Natural killer cell (primary cell): ENCODE data around the gene ATXN1. TPM values are rescaled to one million over a fixed set of nuclear protein-coding genes. Genes with fewer than 3 reads are reported as not detected.
A peak's percentile ranks its signal among the peaks of the same experiment; 100 is the strongest.

ENCODE experiments used
- ATAC-seq, 3 donors: fragments of 150-1000 bp in 2 of 3; fragments of 200-7000 bp in 1 of 3; cut with Tn5 transposase; 1 replicate in 1 of 3; 2 replicates in 2 of 3; pipeline ENCODE4 v1.10.0; 2021; ENCODE audit warnings: mild to moderate bottlenecking in 2 of 3, moderate library complexity in 2 of 3
- DNase-seq, 2 donors: peaks; one replicate each; pipeline versions ENCODE4 v3.0.0 to v3.0.0-alpha.2; 2013 to 2021; ENCODE audit warnings: mixed read lengths in 1 of 2
- H3K27ac ChIP-seq: one replicate; pipeline ENCODE4 v1.5.1; 2013; ENCODE audit warnings: mild to moderate bottlenecking, low read length
- H3K27me3 ChIP-seq: one replicate; pipeline ENCODE4 v1.6.1; 2013; ENCODE audit warnings: low read length; ENCODE audit not compliant: control insufficient read depth, insufficient read depth
- H3K36me3 ChIP-seq: one replicate; pipeline ENCODE4 v1.6.1; 2013; ENCODE audit warnings: low read length; ENCODE audit not compliant: control insufficient read depth, insufficient read depth
- H3K4me1 ChIP-seq: one replicate; pipeline ENCODE4 v1.6.1; 2013; ENCODE audit warnings: low read length; ENCODE audit not compliant: control insufficient read depth, insufficient read depth
- H3K4me3 ChIP-seq: one replicate; pipeline ENCODE4 v1.5.1; 2013; ENCODE audit warnings: low read length
- H3K9me3 ChIP-seq: one replicate; pipeline ENCODE4 v1.6.1; 2013; ENCODE audit warnings: low read length; ENCODE audit not compliant: control insufficient read depth, insufficient read depth
- H3K27ac Mint-ChIP-seq, 2 donors: one replicate each; pipeline ENCODE4 v1.8.0; 2022; ENCODE audit warnings: mild to moderate bottlenecking in 2 of 2, mixed read lengths in 2 of 2, moderate library complexity in 1 of 2
- H3K27me3 Mint-ChIP-seq, 2 donors: one replicate each; pipeline ENCODE4 v1.8.0; 2022; ENCODE audit warnings: low read depth in 2 of 2, mixed read lengths in 2 of 2
- H3K36me3 Mint-ChIP-seq: one replicate; pipeline ENCODE4 v1.8.0; 2022; ENCODE audit warnings: mixed read lengths
- H3K4me1 Mint-ChIP-seq, 2 donors: one replicate each; pipeline ENCODE4 v1.8.0; 2022; ENCODE audit warnings: mixed read lengths in 2 of 2
- H3K4me3 Mint-ChIP-seq: one replicate; pipeline ENCODE4 v1.8.0; 2022; ENCODE audit warnings: mild to moderate bottlenecking, moderate library complexity, mixed read lengths
- H3K9me3 Mint-ChIP-seq, 2 donors: one replicate each; pipeline ENCODE4 v1.8.0; 2022; ENCODE audit warnings: mixed read lengths in 2 of 2
- WGBS: methylation state at CpG from one replicate; pipeline ENCODE4 v1.1.7; 2013; ENCODE audit warnings: missing lambda C conversion rate; ENCODE audit not compliant: insufficient coverage; 5-methylcytosine and 5-hydroxymethylcytosine counted together
- intact Hi-C: fragments of 100-400 bp; cut with micrococcal nuclease; formaldehyde crosslinking; loops from one replicate; pipeline ENCODE4 v1.14.2; 2022
- total RNA-seq, 4 donors: library from RNA; stranded (reverse); fragments of 120-200 nt in 1 of 4; gene quantifications; one replicate each; pipeline versions ENCODE4 v1.2.3 to v1.2.4, GENCODE V29; 2013 to 2022
- TF ChIP-seq, protein P1 (sequence below): fragments of 200-600 bp; IDR thresholded peaks from one replicate; pipeline ENCODE4 v1.8.0; 2022; ENCODE audit warnings: antibody characterized with exemption

The ATXN1 gene
- total RNA-seq, 3 donors from 2014 or later (not counting 1 experiment from before 2014, with no cell fraction given), result 90.4 to 120 (median 97.9) TPM

DNA sequence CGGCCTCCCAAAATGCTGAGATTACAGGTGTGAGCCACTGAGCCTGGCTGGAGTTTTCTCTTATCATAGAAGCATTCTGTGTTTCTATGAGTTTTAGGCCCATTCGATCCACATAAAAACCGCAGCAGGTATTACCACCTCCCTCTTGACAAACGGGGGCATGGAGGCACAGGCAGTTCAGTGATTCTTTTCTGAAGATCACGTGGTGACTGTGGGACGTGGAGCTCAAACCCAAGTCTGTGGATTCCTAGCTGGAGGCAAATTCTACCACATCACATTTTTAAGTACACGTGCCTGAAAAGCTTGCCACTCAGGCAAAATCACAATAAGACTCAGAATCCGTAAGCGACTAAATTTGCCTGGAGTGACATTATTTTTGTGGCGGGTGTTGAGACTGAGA, 331.6 kb downstream of the ATXN1 start:
- no peaks in the 10 kb centered on the region for H3K27me3 Mint-ChIP-seq
- H3K36me3 ChIP-seq, result peaks cover 2% of the 10 kb centered on the region
- intact Hi-C loops, result no loop called here
- H3K4me3 Mint-ChIP-seq, result no peak overlapping the region
- H3K4me3 ChIP-seq, result no peak overlapping the region
- no peaks in the 10 kb centered on the region for H3K27me3 ChIP-seq
- TF ChIP-seq, protein P1, sequence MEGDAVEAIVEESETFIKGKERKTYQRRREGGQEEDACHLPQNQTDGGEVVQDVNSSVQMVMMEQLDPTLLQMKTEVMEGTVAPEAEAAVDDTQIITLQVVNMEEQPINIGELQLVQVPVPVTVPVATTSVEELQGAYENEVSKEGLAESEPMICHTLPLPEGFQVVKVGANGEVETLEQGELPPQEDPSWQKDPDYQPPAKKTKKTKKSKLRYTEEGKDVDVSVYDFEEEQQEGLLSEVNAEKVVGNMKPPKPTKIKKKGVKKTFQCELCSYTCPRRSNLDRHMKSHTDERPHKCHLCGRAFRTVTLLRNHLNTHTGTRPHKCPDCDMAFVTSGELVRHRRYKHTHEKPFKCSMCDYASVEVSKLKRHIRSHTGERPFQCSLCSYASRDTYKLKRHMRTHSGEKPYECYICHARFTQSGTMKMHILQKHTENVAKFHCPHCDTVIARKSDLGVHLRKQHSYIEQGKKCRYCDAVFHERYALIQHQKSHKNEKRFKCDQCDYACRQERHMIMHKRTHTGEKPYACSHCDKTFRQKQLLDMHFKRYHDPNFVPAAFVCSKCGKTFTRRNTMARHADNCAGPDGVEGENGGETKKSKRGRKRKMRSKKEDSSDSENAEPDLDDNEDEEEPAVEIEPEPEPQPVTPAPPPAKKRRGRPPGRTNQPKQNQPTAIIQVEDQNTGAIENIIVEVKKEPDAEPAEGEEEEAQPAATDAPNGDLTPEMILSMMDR, result no peak
- no peaks in the 10 kb centered on the region for H3K9me3 ChIP-seq
- H3K4me1 ChIP-seq, result no peaks in the 10 kb centered on the region
- H3K27ac Mint-ChIP-seq, result no peak overlapping the region
- peaks cover 0 to 10% of the 10 kb centered on the region in 2 donors for H3K4me1 Mint-ChIP-seq
- DNase-seq (no peak), ATAC-seq (no peak)
- H3K36me3 Mint-ChIP-seq, result no peaks in the 10 kb centered on the region
- no peak overlapping the region for H3K27ac ChIP-seq
- 97% methylated on average over 10 of the region's 10 CpGs for WGBS
- no peaks in the 10 kb centered on the region for H3K9me3 Mint-ChIP-seq

DNA sequence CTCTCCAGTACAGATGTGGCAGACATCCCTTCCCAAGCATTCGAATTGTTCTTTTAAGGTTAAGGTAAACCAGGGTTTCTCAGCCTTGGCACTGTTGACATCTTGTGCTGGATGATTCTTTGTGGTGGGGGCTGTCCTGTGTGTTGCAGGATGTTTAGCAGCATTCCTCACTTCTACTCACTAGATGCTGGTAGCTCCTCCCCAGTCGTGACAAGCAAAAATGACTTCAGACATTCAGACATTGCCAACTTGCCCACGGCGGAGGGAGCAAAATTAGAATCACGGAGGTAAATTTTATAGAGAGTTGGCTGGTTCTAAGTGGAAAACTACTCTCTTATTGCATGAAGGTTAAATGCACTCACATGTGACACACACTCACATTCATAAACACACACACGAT, 334.1 kb downstream of the ATXN1 start:
- Mint-ChIP-seq H3K27ac (no peak overlapping the region), H3K4me3 (no peak overlapping the region), H3K4me1 (peaks cover 8 to 24% of the 10 kb centered on the region in 2 donors), H3K9me3 (no peaks in the 10 kb centered on the region), H3K27me3 (no peaks in the 10 kb centered on the region), H3K36me3 (no peaks in the 10 kb centered on the region)
- WGBS, result 99% methylated on average over 6 of the region's 6 CpGs
- Histone ChIP-seq H3K9me3 (no peaks in the 10 kb centered on the region), H3K27ac (no peak overlapping the region), H3K36me3 (peaks cover 2% of the 10 kb centered on the region), H3K27me3 (no peaks in the 10 kb centered on the region), H3K4me1 (peaks cover 1% of the 10 kb centered on the region), H3K4me3 (no peak overlapping the region)
- no peak for ATAC-seq
- DNase-seq, result no peak
- TF ChIP-seq, protein P1, result no peak
- intact Hi-C loops, result no loop called here

DNA sequence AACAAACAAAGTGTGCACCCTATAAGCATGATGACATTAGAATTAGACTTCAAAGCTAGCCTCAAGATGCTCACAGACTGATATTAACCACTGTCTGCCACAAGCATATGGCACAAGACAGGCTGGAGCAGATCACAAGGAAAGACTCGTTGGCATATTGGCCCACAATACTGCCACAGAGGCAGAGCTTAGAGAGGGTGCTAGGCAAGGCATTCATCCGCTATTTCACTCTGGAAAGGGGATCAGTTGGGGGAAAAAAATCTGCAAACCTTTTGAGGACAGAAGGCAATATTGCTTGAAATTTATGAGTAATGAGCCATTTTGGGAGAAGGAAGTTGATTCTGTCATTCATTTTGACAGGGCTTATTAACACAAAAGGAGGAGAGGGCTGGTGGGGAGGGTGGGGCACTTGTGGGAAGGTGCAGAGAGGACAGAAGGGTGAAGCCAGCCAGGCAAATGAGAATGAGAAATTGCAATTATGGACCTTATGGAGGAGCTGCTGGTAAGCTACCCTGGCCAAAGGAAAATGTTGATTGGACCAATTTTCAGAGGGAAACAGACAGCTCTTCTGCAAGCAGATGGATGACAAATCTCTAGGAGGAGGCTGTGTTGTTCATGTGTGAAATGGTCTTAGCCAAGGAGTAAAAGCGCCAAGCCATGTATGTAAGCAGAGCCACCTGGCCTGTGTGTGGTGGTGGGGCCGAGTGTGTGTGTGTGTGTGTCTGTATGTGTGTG, 335.2 kb downstream of the ATXN1 start:
- Histone ChIP-seq H3K4me3 (no peak overlapping the region), H3K36me3 (peaks cover 2% of the 10 kb centered on the region), H3K27me3 (no peaks in the 10 kb centered on the region), H3K9me3 (no peaks in the 10 kb centered on the region), H3K4me1 (peaks cover 10% of the 10 kb centered on the region), H3K27ac (no peak overlapping the region)
- DNase-seq (no peak), ATAC-seq (no peak)
- H3K9me3 Mint-ChIP-seq, result no peaks in the 10 kb centered on the region
- 95% methylated on average over 4 of the region's 4 CpGs for WGBS
- H3K36me3 Mint-ChIP-seq, result no peaks in the 10 kb centered on the region
- peaks cover 19 to 34% of the 10 kb centered on the region in 2 donors for H3K4me1 Mint-ChIP-seq
- H3K4me3 Mint-ChIP-seq, result no peak overlapping the region
- H3K27me3 Mint-ChIP-seq, result no peaks in the 10 kb centered on the region
- H3K27ac Mint-ChIP-seq, result peak overlapping the region in 1 of 2 donors; percentile 6
- TF ChIP-seq, protein P1, result no peak
- intact Hi-C loops, result no loop called here
